PC-3 (cell line): ENCODE results near the gene MRPL27. TPM values are rescaled to one million over a fixed set of nuclear protein-coding genes. Genes with fewer than 3 reads are reported as not detected.

Experiments used
- ATAC-seq: fragments of 200-7000 bp; cut with Tn5 transposase; 2 replicates; pipeline ENCODE4 v1.9.1; 2020; ENCODE audit warnings: mild to moderate bottlenecking, moderate library complexity
- BruUV-seq: library from RNA; stranded (reverse); fragments of 400-500 nt; replicated peaks from 2 replicates; lab custom pipeline; 2021; lab: Mats Ljungman, UMichigan
- CTCF ChIA-PET: fragments of 300-600 bp; sonication (Branson Sonifier 250); formaldehyde crosslinking; loops from one replicate; lab custom pipeline; 2022; ENCODE audit warnings: antibody characterized with exemption; lab: Charles Lee
- POLR2A ChIA-PET: fragments of 300-600 bp; sonication (Branson Sonifier 250); formaldehyde crosslinking; loops from one replicate; lab custom pipeline; 2022; ENCODE audit warnings: antibody characterized with exemption; ENCODE audit not compliant: unreplicated experiment; lab: Charles Lee
- DNase-seq: peaks from one replicate; pipeline ENCODE4 v3.0.0-alpha.2; 2015
- H2AFZ ChIP-seq: fragments of 300-600 bp; sonication (generic); 2 replicates; pipeline ENCODE4 v1.6.0; 2016; ENCODE audit warnings: antibody characterized with exemption, low read length
- H3F3A ChIP-seq: fragments of 300-600 bp; sonication (generic); one replicate; pipeline ENCODE4 v1.6.0; 2017; ENCODE audit warnings: antibody characterized with exemption, low read length, control low read depth, mild to moderate bottlenecking; ENCODE audit not compliant: unreplicated experiment
- H3K27ac ChIP-seq: fragments of 300-600 bp; sonication (generic); 2 replicates; pipeline ENCODE4 v1.5.1; 2016; ENCODE audit warnings: mild to moderate bottlenecking, low read length
- H3K27me3 ChIP-seq: fragments of 300-600 bp; sonication (generic); 2 replicates; pipeline ENCODE4 v1.6.1; 2016; ENCODE audit warnings: low read length, mixed read lengths
- H3K36me3 ChIP-seq: fragments of 300-600 bp; sonication (generic); 2 replicates; pipeline ENCODE4 v1.6.1; 2016; ENCODE audit warnings: low read depth, mixed run types, low read length, mixed read lengths
- H3K4me1 ChIP-seq: fragments of 300-600 bp; sonication (generic); 2 replicates; pipeline ENCODE4 v1.5.1; 2016; ENCODE audit warnings: low read length; ENCODE audit not compliant: insufficient read depth
- H3K4me2 ChIP-seq: fragments of 300-600 bp; sonication (generic); 2 replicates; pipeline ENCODE4 v1.6.0; 2016; ENCODE audit warnings: low read length
- H3K4me3 ChIP-seq: fragments of 300-600 bp; sonication (generic); 2 replicates; pipeline ENCODE4 v1.5.1; 2016; ENCODE audit warnings: mild to moderate bottlenecking, low read length, mixed read lengths
- H3K79me2 ChIP-seq: fragments of 300-600 bp; sonication (generic); 2 replicates; pipeline ENCODE4 v1.6.1; 2017; ENCODE audit warnings: low read length, mixed read lengths
- H3K9ac ChIP-seq: fragments of 300-600 bp; sonication (generic); 2 replicates; pipeline ENCODE4 v1.6.0; 2016; ENCODE audit warnings: mild to moderate bottlenecking, low read length
- H3K9me2 ChIP-seq: fragments of 300-600 bp; sonication (generic); replicated peaks from 2 replicates; pipeline ENCODE4 v1.6.1; 2016; ENCODE audit warnings: mixed run types, low read length, mixed read lengths
- H3K9me3 ChIP-seq: fragments of 300-600 bp; sonication (generic); 2 replicates; pipeline ENCODE4 v1.6.1; 2016; ENCODE audit warnings: low read length, mixed read lengths
- H4K20me1 ChIP-seq: fragments of 300-600 bp; sonication (generic); 2 replicates; pipeline ENCODE4 v1.6.1; 2016; ENCODE audit warnings: low read length, mixed read lengths
- CTCF ChIP-seq: fragments of 300-600 bp; sonication (generic); conservative IDR thresholded peaks from 2 replicates; pipeline ENCODE4 v1.5.1; 2017; ENCODE audit warnings: antibody characterized with exemption, low read depth, mild to moderate bottlenecking, low read length
- EZH2 ChIP-seq: fragments of 300-600 bp; sonication (generic); IDR thresholded peaks from one replicate; pipeline ENCODE4 v1.6.1; 2017; ENCODE audit warnings: antibody characterized with exemption, mild to moderate bottlenecking, low read length; ENCODE audit not compliant: unreplicated experiment
- EZH2phosphoT487 ChIP-seq: fragments of 300-600 bp; sonication (generic); IDR thresholded peaks from 2 replicates; pipeline ENCODE4 v1.6.1; 2018; ENCODE audit warnings: mild to moderate bottlenecking, antibody characterized with exemption, low read length, borderline replicate concordance
- intact Hi-C: fragments of 100-400 bp; cut with micrococcal nuclease; formaldehyde crosslinking; loops from 2 replicates; pipeline ENCODE4 v1.9.0; 2023
- total RNA-seq: library from RNA; depleted of rRNA; stranded (reverse); fragments of >200 nt; gene quantifications from 2 replicates; pipeline ENCODE4 v1.2.3, GENCODE V29; 2014

MRPL27 gene
- total RNA-seq, 1 experiment from 2014 or later: 168 TPM

GRCh38 chr17:50326831-50327364, 46.1 kb downstream of the MRPL27 start:
- Histone ChIP-seq H3K27me3 (no peaks in the 10 kb centered on the region), H3K36me3 (no peaks in the 10 kb centered on the region), H3K4me1 (peaks cover 9% of the 10 kb centered on the region), H3K4me2 (no peak overlapping the region), H3K79me2 (no peaks in the 10 kb centered on the region), H3K27ac (no peak overlapping the region), H3F3A (no peaks in the 10 kb centered on the region), H2AFZ (no peak overlapping the region), H3K9me3 (no peaks in the 10 kb centered on the region), H3K9ac (no peak overlapping the region), H3K4me3 (no peak overlapping the region), H4K20me1 (no peaks in the 10 kb centered on the region), H3K9me2 (no peaks in the 10 kb centered on the region)
- intact Hi-C loops: no loop called here
- POLR2A ChIA-PET: no interaction called here
- ATAC-seq (no peak), DNase-seq (no peak)
- BruUV-seq: no TSS peak
- CTCF ChIA-PET: no interaction called here
- no peak for TF ChIP-seq EZH2phosphoT487
- TF ChIP-seq CTCF: no peak
- no peak for TF ChIP-seq EZH2

- no peak overlapping the region for H3K9ac ChIP-seq
- no peaks in the 10 kb centered on the region for H4K20me1 ChIP-seq
- H3K27ac ChIP-seq: no peak overlapping the region
- intact Hi-C loops: no loop called here
- peaks cover under 1% of the 10 kb centered on the region; the same call in 1 of the 2 replicates for H3K4me1 ChIP-seq
- ATAC-seq (no peak), DNase-seq (no peak)
- CTCF ChIA-PET: no interaction called here
- no peaks in the 10 kb centered on the region for H3K9me2 ChIP-seq
- H3K27me3 ChIP-seq: no peaks in the 10 kb centered on the region
- no peak overlapping the region for H2AFZ ChIP-seq
- H3K36me3 ChIP-seq: no peaks in the 10 kb centered on the region
- TF ChIP-seq EZH2phosphoT487 (no peak), CTCF (no peak), EZH2 (no peak)
- no peaks in the 10 kb centered on the region for H3K9me3 ChIP-seq
- no peak overlapping the region for H3K4me2 ChIP-seq
- no peaks in the 10 kb centered on the region for H3F3A ChIP-seq
- H3K4me3 ChIP-seq: no peak overlapping the region
- no peaks in the 10 kb centered on the region for H3K79me2 ChIP-seq
- no TSS peak for BruUV-seq
- POLR2A ChIA-PET: no interaction called here
Measured at GRCh38 chr17:50325906-50326305, 47.1 kb downstream of the MRPL27 start.

- no peak overlapping the region for H3K4me2 ChIP-seq
- no peaks in the 10 kb centered on the region for H3K9me2 ChIP-seq
- H3K36me3 ChIP-seq: no peaks in the 10 kb centered on the region
- H4K20me1 ChIP-seq: no peaks in the 10 kb centered on the region
- H3K4me3 ChIP-seq: no peak overlapping the region
- TF ChIP-seq EZH2phosphoT487 (no peak), CTCF (no peak), EZH2 (no peak)
- no peaks in the 10 kb centered on the region for H3K79me2 ChIP-seq
- DNase-seq (no peak), ATAC-seq (no peak)
- ChIA-PET POLR2A (no interaction called here), CTCF (no interaction called here)
- H2AFZ ChIP-seq: no peak overlapping the region
- H3F3A ChIP-seq: no peaks in the 10 kb centered on the region
- no peaks in the 10 kb centered on the region for H3K9me3 ChIP-seq
- BruUV-seq: no TSS peak
- H3K27ac ChIP-seq: no peak overlapping the region
- H3K27me3 ChIP-seq: no peaks in the 10 kb centered on the region
- intact Hi-C loops: no loop called here
- H3K9ac ChIP-seq: no peak overlapping the region
- H3K4me1 ChIP-seq: no peaks in the 10 kb centered on the region
Measured at GRCh38 chr17:50323060-50323459, 49.9 kb downstream of the MRPL27 start.
